ENCODE data around the gene HNF4A.

Gene HNF4A

GRCh38 chr20:44429419-44430269 is 74.1 kb downstream of the HNF4A start:
- no peaks in the 10 kb centered on the region for H3K36me3 ChIP-seq (ENCODE audit: control insufficient read depth in 2 of 2, insufficient read depth in 1 of 2, low read length in 2 of 2)
- no peak overlapping the region for H3K27ac ChIP-seq (ENCODE audit: extremely low read depth, low read depth, low read length)
- H3K4me3 ChIP-seq (ENCODE audit: low read depth, low read length): no peak overlapping the region
- POLR2A ChIA-PET: no interaction called here
- TF ChIP-seq ZNF48 (tag by site-specific recombination; IDR thresholded peaks at IDR 0.05): no peak
- TF ChIP-seq ZSCAN5A (tag by site-specific recombination; IDR thresholded peaks at IDR 0.05): no peak
- no peak for TF ChIP-seq ZNF223 (tag by site-specific recombination; IDR thresholded peaks at IDR 0.05)
- no peak for TF ChIP-seq RBAK (tag by site-specific recombination; IDR thresholded peaks at IDR 0.05)
- no peak for TF ChIP-seq ZNF350 (tag by site-specific recombination; IDR thresholded peaks at IDR 0.05)
- TF ChIP-seq SCRT1 (tag by site-specific recombination; IDR thresholded peaks at IDR 0.05; ENCODE audit: borderline replicate concordance): no peak
- TF ChIP-seq ZBTB11 (tag by site-specific recombination; conservative IDR thresholded peaks at IDR 0.05; ENCODE audit: low read depth): no peak
- no peak for TF ChIP-seq ZNF837 (tag by site-specific recombination; IDR thresholded peaks at IDR 0.05)
- no peak for TF ChIP-seq TSHZ1 (tag by site-specific recombination; IDR thresholded peaks at IDR 0.05; ENCODE audit: borderline replicate concordance)
- TF ChIP-seq ZNF433 (tag by site-specific recombination; IDR thresholded peaks at IDR 0.05; ENCODE audit: low read depth): no peak
- no peak for TF ChIP-seq ZNF423 (tag by site-specific recombination; IDR thresholded peaks at IDR 0.05)
- no peak for TF ChIP-seq ZBTB17 (tag by site-specific recombination; IDR thresholded peaks at IDR 0.05)
- TF ChIP-seq ZNF776 (tag by site-specific recombination; IDR thresholded peaks at IDR 0.05; ENCODE audit: borderline replicate concordance): no peak
- no peak for TF ChIP-seq ZNF174 (tag by site-specific recombination; IDR thresholded peaks at IDR 0.05)
- TF ChIP-seq KLF8 (tag by site-specific recombination; IDR thresholded peaks at IDR 0.05): no peak
- TF ChIP-seq ZNF157 (tag by site-specific recombination; IDR thresholded peaks at IDR 0.05): no peak
- TF ChIP-seq PRDM2 (tag by site-specific recombination; IDR thresholded peaks at IDR 0.05; ENCODE audit: borderline replicate concordance): no peak
- TF ChIP-seq ZNF654 (tag by site-specific recombination; IDR thresholded peaks at IDR 0.05; ENCODE audit: low read depth): no peak
- no peaks in the 10 kb centered on the region for H3K4me1 ChIP-seq (ENCODE audit: control insufficient read depth, insufficient read depth, low read length)
- no peaks in the 10 kb centered on the region for H3K9me3 ChIP-seq (ENCODE audit: control insufficient read depth, insufficient read depth, low read depth, low read length)
- CTCF ChIA-PET: interaction anchor here (1.3 kb wide), 1 partner anchor 181 kb away, joined by 3 read pairs; no protein-coding TSS in a partner anchor
